ENCODE measurements around the gene JUP.

The JUP gene

DNA sequence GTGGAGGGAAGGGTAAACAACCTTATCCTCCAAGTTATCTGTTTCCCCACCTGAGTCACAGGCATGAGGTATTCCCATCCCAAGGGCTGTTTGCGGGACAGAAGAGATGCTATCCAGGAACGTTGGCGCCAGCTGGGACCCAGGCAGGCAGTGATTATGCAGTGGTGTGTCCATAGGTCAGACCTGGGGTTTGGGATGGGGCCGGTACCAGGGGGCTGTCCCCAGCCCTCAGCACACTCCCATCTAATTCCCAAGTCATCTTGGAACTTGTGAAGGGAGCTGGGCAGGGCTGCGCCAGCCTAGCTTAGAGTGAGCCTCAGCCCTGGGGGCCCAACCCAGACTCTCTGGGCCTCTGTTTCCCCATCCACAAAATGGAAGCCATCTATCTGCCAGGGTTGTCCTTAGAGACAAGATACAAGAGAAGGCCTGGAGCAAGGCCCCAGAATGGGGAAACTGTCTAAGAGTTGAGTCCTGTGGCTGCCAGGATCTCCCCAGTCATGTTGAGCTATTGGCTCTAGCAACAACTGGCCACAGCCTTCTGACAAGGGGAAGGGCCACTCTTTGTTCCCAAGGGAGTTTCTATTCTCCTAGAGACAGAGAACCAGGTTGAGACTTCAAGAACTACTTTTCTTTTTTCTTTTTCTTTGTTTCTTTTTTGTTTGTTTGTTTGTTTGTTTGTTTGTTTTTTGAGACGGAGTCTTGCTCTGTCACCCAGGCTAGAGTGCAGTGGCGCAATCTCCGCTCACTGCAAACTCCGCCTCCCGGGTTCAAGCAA, 9.8 kb upstream of the JUP start:
- TF ChIP-seq, protein P1, sequence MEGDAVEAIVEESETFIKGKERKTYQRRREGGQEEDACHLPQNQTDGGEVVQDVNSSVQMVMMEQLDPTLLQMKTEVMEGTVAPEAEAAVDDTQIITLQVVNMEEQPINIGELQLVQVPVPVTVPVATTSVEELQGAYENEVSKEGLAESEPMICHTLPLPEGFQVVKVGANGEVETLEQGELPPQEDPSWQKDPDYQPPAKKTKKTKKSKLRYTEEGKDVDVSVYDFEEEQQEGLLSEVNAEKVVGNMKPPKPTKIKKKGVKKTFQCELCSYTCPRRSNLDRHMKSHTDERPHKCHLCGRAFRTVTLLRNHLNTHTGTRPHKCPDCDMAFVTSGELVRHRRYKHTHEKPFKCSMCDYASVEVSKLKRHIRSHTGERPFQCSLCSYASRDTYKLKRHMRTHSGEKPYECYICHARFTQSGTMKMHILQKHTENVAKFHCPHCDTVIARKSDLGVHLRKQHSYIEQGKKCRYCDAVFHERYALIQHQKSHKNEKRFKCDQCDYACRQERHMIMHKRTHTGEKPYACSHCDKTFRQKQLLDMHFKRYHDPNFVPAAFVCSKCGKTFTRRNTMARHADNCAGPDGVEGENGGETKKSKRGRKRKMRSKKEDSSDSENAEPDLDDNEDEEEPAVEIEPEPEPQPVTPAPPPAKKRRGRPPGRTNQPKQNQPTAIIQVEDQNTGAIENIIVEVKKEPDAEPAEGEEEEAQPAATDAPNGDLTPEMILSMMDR (IDR thresholded peaks at IDR 0.05; ENCODE audit: low read depth, low read length, missing control alignments): no peak
- no peak for DNase-seq (ENCODE audit: extremely low read depth, low read depth)
- no peak overlapping the region for H3K4me3 ChIP-seq (replicated peaks; ENCODE audit: low read depth, low read length)

DNA sequence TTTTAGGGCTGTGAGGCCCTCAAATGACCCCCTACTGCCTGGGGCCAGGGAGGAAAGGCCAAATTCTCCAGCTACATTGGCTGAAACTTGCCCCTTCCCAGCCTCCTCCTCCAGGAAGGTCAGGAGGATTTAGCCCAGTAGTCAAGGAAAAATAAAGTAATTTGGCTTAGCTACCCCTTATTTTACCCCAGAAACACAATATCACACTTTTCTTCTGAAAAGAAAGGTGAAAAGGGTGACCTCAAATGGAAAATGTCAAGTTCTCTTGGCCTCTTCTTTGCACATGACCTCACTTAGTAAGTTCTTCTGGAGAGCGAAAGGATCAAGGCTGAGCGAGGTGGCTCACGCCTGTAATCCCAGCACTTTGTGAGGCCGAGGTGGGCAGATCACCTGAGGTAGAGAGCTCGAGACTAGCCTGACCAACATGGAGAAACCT, 8.0 kb upstream of the JUP start:
- TF ChIP-seq, protein P1 (IDR thresholded peaks at IDR 0.05; ENCODE audit: low read depth, low read length, missing control alignments): no peak
- no peak overlapping the region for H3K4me3 ChIP-seq (replicated peaks; ENCODE audit: low read depth, low read length)
- no peak for DNase-seq (ENCODE audit: extremely low read depth, low read depth)

DNA sequence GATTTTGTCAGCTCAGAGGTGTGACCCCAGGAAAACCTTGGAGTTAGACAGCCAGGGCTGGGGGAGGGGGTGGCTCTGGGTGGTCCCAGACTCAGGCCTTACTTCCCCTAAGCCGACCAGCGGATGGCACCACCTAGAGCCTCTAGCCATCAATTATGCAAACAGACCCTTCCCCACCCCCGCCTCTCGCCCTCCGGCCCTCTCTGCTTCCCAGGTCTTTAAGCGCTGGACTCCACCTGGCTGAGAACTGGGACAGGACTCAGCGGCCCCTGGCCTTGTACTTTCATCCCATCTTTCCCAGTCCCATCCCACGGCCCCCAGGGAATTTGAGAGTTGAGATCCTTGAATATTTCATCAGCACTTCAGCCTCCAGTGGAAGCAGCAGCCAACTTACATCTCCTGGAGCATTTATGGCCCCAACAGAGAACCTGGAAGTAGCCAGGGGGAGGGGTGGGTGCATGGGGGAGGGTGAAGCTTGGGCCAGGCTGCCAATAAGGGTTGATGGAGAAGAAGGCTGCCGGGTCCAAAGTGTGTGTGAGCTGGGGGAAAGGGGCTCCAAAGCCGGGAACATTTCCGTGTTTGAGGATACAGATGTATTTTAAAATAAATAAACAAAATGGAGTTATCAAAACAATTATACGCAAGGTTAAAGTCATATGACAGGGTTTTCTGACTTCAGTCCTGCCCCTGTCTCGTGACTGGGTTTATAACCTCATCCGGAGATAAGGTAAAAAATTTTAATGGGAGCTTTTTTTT, 7.5 kb upstream of the JUP start:
- TF ChIP-seq, protein P1 (IDR thresholded peaks at IDR 0.05; ENCODE audit: low read depth, low read length, missing control alignments): no peak
- H3K4me3 ChIP-seq (replicated peaks; ENCODE audit: low read depth, low read length): no peak overlapping the region
- no peak for DNase-seq (ENCODE audit: extremely low read depth, low read depth)

DNA sequence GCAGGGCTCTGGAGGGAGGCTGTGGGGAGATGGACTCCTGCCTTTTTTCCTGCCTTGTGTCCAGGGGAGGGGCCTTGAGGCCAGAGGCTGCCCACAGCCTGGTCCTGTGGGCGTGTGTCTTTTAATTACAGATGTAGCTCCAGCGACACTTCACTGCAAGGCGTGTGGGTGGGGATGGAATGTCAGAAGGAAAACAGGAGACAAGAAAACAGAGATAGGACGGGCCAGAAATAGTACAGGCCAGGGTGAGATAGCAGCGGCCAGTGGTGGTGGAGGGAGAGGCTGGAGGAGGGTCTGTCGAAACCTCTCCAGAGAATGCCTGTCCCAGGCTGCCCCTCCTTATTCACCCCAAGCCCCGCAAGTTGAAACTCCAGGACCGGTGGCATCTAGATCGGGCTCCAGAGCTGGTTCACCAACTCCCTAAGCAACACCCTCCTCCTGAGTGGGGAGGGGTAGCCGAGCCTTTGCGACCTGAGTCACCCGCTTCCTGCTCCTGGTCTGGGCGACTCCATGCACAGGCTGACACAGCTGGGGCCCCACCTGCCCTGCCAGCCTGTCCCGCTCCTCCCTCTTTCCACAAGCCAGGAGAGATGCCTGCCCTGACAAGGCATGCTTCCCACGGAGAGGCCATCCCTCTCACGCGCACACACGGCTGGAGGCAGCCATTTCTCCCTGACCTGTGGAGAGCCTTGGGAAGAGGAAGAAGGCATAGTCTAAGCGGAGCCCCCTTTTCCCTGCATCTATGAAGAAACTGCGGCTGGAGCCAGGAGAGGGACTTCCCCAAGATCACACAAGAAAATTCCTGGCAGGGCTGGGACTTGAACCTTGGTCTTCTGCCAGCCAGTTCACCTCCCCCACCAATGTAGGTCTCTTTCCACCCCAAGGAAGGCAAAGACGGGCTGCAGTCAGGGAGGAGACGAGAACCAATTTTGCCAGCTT, 6.6 kb upstream of the JUP start:
- no peak overlapping the region for H3K4me3 ChIP-seq (replicated peaks; ENCODE audit: low read depth, low read length)
- DNase-seq (ENCODE audit: extremely low read depth, low read depth): no peak
- TF ChIP-seq, protein P1 (IDR thresholded peaks at IDR 0.05; ENCODE audit: low read depth, low read length, missing control alignments): no peak

DNA sequence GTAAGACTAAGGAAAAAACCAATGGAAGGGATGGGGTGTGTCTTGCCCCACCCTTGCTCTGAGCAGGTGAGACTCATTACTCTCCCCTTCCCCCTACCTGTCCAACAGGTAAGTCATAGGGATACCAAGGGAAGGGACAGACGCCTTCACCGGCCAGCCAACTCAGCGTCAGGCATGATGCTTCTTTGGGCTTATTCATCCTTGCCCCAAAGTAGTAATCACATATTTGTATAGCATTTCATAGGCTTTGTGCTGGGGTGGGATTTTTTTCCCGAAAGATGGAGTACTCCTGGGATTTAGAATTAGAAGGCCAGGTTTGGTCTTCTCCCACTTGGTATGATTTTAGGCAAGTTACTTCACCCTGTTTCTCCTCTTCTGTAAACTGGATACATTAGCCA, 509 bp upstream of the JUP start:
- TF ChIP-seq, protein P1 (IDR thresholded peaks at IDR 0.05; ENCODE audit: low read depth, low read length, missing control alignments): no peak
- no peak overlapping the region for H3K4me3 ChIP-seq (replicated peaks; ENCODE audit: low read depth, low read length)
- no peak for DNase-seq (ENCODE audit: extremely low read depth, low read depth)

DNA sequence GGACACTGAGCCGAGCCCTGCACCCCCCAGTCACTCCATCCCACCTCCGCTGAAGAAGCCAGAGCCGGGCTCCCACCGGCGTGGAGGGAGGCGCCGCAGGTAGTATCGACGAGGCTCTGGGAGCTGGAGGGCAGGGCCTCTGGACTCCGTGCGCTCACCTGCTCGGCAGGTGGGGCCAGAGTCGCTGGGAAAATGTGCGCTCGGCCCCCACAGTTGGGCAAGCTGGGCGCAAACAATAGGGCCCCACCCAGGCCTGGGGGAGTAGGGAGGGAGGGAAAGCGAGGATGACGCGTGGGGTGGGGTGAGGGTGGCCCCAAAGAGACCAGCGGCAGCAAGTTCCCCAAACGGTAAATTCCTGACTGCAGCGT, 668 bp downstream of the JUP start:
- no peak for DNase-seq (ENCODE audit: extremely low read depth, low read depth)
- TF ChIP-seq, protein P1 (IDR thresholded peaks at IDR 0.05; ENCODE audit: low read depth, low read length, missing control alignments): no peak
- H3K4me3 ChIP-seq (replicated peaks; ENCODE audit: low read depth, low read length): peak overlapping the region; percentile 51

All from HFF-Myc (cell line).